Measurements from ENCODE around the gene PPM1E.

- TF ChIP-seq CTCF (IDR thresholded peaks at IDR 0.05) (no peak), POLR2A (IDR thresholded peaks at IDR 0.05) (no peak)
Observed at GRCh38 chr17:58763263-58763662, 7.6 kb downstream of the PPM1E start.

All from body of pancreas (tissue), 4 donors.